Gastrocnemius medialis (tissue), 4 donors: ENCODE measurements around the gene FBXL17.

Source experiments
- CTCF ChIP-seq, 5 experiments: fragments of 450-650 bp in 3 of 5; fragments of 200-600 bp in 2 of 5; sonication (generic) in 2 of 5; IDR thresholded peaks in 4 of 5; conservative IDR thresholded peaks in 1 of 5; 1 replicate in 4 of 5; 2 replicates in 1 of 5; pipeline ENCODE4 v1.5.1; 2016 to 2019; ENCODE audit warnings: antibody characterized with exemption in 5 of 5, mild to moderate bottlenecking in 3 of 5, moderate library complexity in 3 of 5
- POLR2A ChIP-seq, 2 donors: fragments of 450-650 bp; IDR thresholded peaks; one replicate each; pipeline ENCODE4 v1.6.1; 2017; ENCODE audit warnings: antibody characterized with exemption in 2 of 2, mild to moderate bottlenecking in 2 of 2, moderate library complexity in 2 of 2

GRCh38 chr5:108006791-108007190 lies 375.1 kb downstream of the FBXL17 start:
- no peak for TF ChIP-seq CTCF (IDR thresholded peaks at IDR 0.05 in 4 of 5, conservative IDR thresholded peaks at IDR 0.05 in 1 of 5)
- TF ChIP-seq POLR2A (IDR thresholded peaks at IDR 0.05), result no peak
